ENCODE data around the gene HDAC9.
A peak's percentile ranks its signal among the peaks of the same experiment; 100 is the strongest.

HDAC9 gene

DNA sequence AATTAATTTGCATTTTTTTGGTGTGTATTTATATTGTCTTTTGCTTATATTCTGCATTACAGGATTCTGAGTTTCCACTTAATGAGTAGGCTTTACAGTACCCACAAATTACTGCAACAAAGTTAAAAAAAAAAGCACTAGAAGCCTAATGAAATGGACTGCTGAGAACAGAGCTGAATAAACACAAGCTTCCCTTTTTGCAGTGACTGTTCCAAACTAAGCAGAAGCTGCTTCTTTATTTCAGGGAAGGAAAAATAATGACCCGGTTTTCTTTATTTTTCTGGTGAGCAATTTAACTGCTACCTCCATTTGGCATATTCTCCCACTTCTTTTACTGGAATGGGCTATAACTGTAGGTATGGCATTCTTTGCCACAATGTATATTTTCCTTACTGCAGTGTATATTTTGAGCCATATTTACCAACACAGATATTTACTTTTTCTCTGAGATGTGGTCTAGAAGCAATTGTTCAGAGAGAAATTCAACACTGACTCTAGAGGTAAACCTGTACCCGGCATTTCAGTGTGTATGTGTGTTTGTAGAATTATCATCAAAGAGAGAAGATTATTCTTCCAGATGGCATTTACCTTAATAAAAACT lies 56.9 kb downstream of the HDAC9 start:
- H3K4me3 ChIP-seq (ENCODE audit: low read length): peak overlapping the region; percentile 52

DNA sequence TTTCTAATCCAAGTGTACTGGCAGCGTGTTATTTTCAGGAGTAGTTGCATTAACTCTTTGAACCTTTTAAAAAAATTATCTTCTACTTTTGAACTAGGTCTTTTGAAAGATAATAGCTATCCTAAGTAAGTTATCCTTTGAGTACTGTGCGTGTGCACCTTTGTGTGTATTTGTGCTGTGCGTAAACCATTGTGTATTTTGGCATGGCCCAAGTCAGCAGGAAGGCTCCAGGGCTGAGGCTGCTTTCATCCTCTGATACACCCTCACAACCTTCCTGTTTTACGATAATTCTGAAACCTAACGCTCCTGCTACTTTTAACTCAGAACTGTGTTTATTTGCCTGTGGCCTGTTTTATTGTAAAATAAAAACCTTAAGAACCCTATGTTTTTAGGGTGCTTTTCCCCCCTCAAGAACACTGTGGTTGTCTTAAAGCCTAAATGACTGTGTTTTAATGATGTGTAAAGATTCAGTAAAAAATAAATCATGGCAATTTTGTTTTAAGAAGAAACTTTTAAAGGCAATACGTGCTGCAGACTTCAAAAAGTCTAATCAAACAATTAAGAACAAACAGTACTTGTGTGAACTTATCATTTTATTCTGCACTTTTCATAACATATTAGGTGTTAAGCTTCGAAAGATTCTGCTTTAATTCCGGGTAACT lies 57.5 kb downstream of the HDAC9 start:
- Histone ChIP-seq H3K4me1 (ENCODE audit: low read length) (peaks cover 28% of the 10 kb centered on the region), H3K4me2 (ENCODE audit: low read length) (peak overlapping the region; percentile 71), H3K4me3 (ENCODE audit: low read length) (peak overlapping the region; percentile 52), H3K79me2 (ENCODE audit: low read length) (no peaks in the 10 kb centered on the region), H2AFZ (ENCODE audit: low read depth, low read length) (peak overlapping the region; percentile 76), H3K27me3 (ENCODE audit: low read depth, low read length) (no peaks in the 10 kb centered on the region), H3K9ac (ENCODE audit: low read length) (peak overlapping the region; percentile 43), H3K9me3 (ENCODE audit: insufficient read depth, low read length) (no peaks in the 10 kb centered on the region), H4K20me1 (ENCODE audit: insufficient read depth, low read length) (no peaks in the 10 kb centered on the region), H3K36me3 (replicated peaks; ENCODE audit: low read depth, low read length) (no peaks in the 10 kb centered on the region), H3K27ac (ENCODE audit: low read length) (peak overlapping the region; percentile 13)
- TF ChIP-seq, protein P1, sequence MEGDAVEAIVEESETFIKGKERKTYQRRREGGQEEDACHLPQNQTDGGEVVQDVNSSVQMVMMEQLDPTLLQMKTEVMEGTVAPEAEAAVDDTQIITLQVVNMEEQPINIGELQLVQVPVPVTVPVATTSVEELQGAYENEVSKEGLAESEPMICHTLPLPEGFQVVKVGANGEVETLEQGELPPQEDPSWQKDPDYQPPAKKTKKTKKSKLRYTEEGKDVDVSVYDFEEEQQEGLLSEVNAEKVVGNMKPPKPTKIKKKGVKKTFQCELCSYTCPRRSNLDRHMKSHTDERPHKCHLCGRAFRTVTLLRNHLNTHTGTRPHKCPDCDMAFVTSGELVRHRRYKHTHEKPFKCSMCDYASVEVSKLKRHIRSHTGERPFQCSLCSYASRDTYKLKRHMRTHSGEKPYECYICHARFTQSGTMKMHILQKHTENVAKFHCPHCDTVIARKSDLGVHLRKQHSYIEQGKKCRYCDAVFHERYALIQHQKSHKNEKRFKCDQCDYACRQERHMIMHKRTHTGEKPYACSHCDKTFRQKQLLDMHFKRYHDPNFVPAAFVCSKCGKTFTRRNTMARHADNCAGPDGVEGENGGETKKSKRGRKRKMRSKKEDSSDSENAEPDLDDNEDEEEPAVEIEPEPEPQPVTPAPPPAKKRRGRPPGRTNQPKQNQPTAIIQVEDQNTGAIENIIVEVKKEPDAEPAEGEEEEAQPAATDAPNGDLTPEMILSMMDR (IDR thresholded peaks at IDR 0.05; ENCODE audit: low read depth, low read length): no peak
- no peak for TF ChIP-seq EZH2phosphoT487 (IDR thresholded peaks at IDR 0.05; ENCODE audit: low read depth)

More for the DNA sequence above, 56.9 kb downstream of the HDAC9 start:
- Histone ChIP-seq H3K4me2 (ENCODE audit: low read length) (peak overlapping the region; percentile 71), H3K27me3 (ENCODE audit: low read depth, low read length) (no peaks in the 10 kb centered on the region), H3K4me1 (ENCODE audit: low read length) (peaks cover 34% of the 10 kb centered on the region), H3K36me3 (replicated peaks; ENCODE audit: low read depth, low read length) (no peaks in the 10 kb centered on the region), H3K79me2 (ENCODE audit: low read length) (no peaks in the 10 kb centered on the region), H3K9ac (ENCODE audit: low read length) (peak overlapping the region; percentile 43), H2AFZ (ENCODE audit: low read depth, low read length) (peak overlapping the region; percentile 76; the same call in 1 of the 2 replicates), H3K9me3 (ENCODE audit: insufficient read depth, low read length) (no peaks in the 10 kb centered on the region), H3K27ac (ENCODE audit: low read length) (peak overlapping the region; percentile 13; the same call in 1 of the 2 replicates), H4K20me1 (ENCODE audit: insufficient read depth, low read length) (no peaks in the 10 kb centered on the region)
- TF ChIP-seq, protein P1 (IDR thresholded peaks at IDR 0.05; ENCODE audit: low read depth, low read length): no peak
- TF ChIP-seq EZH2phosphoT487 (IDR thresholded peaks at IDR 0.05; ENCODE audit: low read depth): no peak

DNA sequence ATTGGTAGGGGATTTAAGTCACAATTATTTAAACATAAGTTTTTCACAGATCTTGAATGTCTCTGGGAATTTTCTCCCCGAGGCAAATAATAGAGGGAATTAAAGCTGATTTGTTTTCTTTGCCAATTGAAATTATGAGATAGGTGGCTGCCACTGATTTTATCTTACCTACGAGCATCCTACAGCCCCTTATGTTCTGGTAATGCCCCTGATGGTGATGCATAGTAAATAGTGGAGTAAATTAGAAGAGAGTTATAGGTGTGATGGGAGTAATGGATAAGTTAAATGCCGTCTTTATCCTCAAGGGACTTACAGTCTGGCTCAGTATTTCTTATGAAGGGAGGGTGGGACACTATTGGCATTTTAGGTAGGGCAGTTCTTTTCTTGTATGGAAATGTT lies 58.1 kb downstream of the HDAC9 start:
- Histone ChIP-seq H3K27ac (ENCODE audit: low read length) (no peak overlapping the region), H3K4me2 (ENCODE audit: low read length) (peak overlapping the region; percentile 71), H4K20me1 (ENCODE audit: insufficient read depth, low read length) (no peaks in the 10 kb centered on the region), H3K4me3 (ENCODE audit: low read length) (peak overlapping the region; percentile 52; the same call in 1 of the 2 replicates), H3K36me3 (replicated peaks; ENCODE audit: low read depth, low read length) (no peaks in the 10 kb centered on the region), H2AFZ (ENCODE audit: low read depth, low read length) (no peak overlapping the region; the same call in 1 of the 2 replicates), H3K4me1 (ENCODE audit: low read length) (peaks cover 22% of the 10 kb centered on the region), H3K79me2 (ENCODE audit: low read length) (no peaks in the 10 kb centered on the region), H3K9me3 (ENCODE audit: insufficient read depth, low read length) (no peaks in the 10 kb centered on the region), H3K27me3 (ENCODE audit: low read depth, low read length) (no peaks in the 10 kb centered on the region), H3K9ac (ENCODE audit: low read length) (peak overlapping the region; percentile 43; the same call in 1 of the 2 replicates)
- TF ChIP-seq, protein P1 (IDR thresholded peaks at IDR 0.05; ENCODE audit: low read depth, low read length): no peak
- no peak for TF ChIP-seq EZH2phosphoT487 (IDR thresholded peaks at IDR 0.05; ENCODE audit: low read depth)

DNA sequence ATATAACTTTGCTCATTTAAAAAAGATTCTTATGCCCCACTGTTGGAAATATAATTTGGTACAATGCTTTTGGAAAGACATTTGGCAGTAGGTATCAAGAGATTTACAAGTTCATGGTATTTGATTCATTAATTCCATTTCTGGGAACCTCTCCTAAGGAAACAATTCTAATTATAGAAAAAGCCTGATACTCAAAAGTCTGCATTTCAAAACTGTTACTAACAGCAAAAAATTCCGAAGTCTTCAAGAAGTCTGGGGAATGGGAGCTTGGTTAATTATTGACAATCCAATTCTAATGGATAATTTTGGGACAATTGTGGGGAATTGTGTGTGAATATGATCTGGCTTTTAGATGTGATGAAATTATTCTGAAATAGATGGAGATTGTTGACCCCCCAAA lies 59.6 kb downstream of the HDAC9 start:
- no peaks in the 10 kb centered on the region for H3K9me3 ChIP-seq (ENCODE audit: insufficient read depth, low read length)
- no peak overlapping the region for H2AFZ ChIP-seq (ENCODE audit: low read depth, low read length)
- no peak overlapping the region for H3K27ac ChIP-seq (ENCODE audit: low read length)
- H3K79me2 ChIP-seq (ENCODE audit: low read length): no peaks in the 10 kb centered on the region
- H3K27me3 ChIP-seq (ENCODE audit: low read depth, low read length): no peaks in the 10 kb centered on the region
- H3K9ac ChIP-seq (ENCODE audit: low read length): no peak overlapping the region
- no peak for TF ChIP-seq EZH2phosphoT487 (IDR thresholded peaks at IDR 0.05; ENCODE audit: low read depth)
- TF ChIP-seq, protein P1 (IDR thresholded peaks at IDR 0.05; ENCODE audit: low read depth, low read length): no peak
- no peaks in the 10 kb centered on the region for H3K36me3 ChIP-seq (replicated peaks; ENCODE audit: low read depth, low read length)
- no peak overlapping the region for H3K4me3 ChIP-seq (ENCODE audit: low read length)
- H4K20me1 ChIP-seq (ENCODE audit: insufficient read depth, low read length): no peaks in the 10 kb centered on the region
- H3K4me2 ChIP-seq (ENCODE audit: low read length): no peak overlapping the region
- H3K4me1 ChIP-seq (ENCODE audit: low read length): peaks cover 21% of the 10 kb centered on the region

All from OCI-LY3 (cell line).